SK-N-SH (cell line): ENCODE measurements around the gene NRG3. TPM values are rescaled to one million over a fixed set of nuclear protein-coding genes. Genes with fewer than 3 reads are reported as not detected.

Source experiments
- CTCF ChIA-PET: fragments of 300-600, 350-600 bp; formaldehyde crosslinking; extraction: SDS; loops from one replicate; lab custom pipeline; 2021; lab: Yijun Ruan, JAX
- POLR2A ChIA-PET: fragments of 350-600 bp; sonication (Branson Sonifier 250); formaldehyde crosslinking; extraction: SDS; loops from one replicate; lab custom pipeline; 2020; ENCODE audit warnings: antibody characterized with exemption, inconsistent platforms; lab: Yijun Ruan, JAX
- DNase-seq: peaks from one replicate; pipeline ENCODE4 v3.0.0; 2012
- H2AFZ ChIP-seq: fragments of 200-600 bp; sonication (generic); 2 replicates; pipeline ENCODE4 v1.8.1; 2016; ENCODE audit warnings: antibody characterized with exemption, mild to moderate bottlenecking, low read depth
- H3F3A ChIP-seq: fragments of 200-600 bp; sonication (generic); replicated peaks from 2 replicates; pipeline ENCODE3; 2016; ENCODE audit warnings: antibody characterized with exemption, mild to moderate bottlenecking; ENCODE audit not compliant: insufficient read depth
- H3K27ac ChIP-seq, 2 experiments: fragments of 200-500 bp in 1 of 2; fragments of 200-600 bp in 1 of 2; sonication (Bioruptor generic) in 1 of 2; sonication (generic), shearing (Covaris generic) in 1 of 2; 2 replicates each; pipeline versions ENCODE4 v1.5.1 to v1.6.1; 2014 to 2016; ENCODE audit warnings: low read depth in 2 of 2, inconsistent platforms in 1 of 2, low read length in 1 of 2, mild to moderate bottlenecking in 1 of 2, mixed read lengths in 1 of 2
- H3K27me3 ChIP-seq: fragments of 200-600 bp; sonication (generic), shearing (Covaris generic); 2 replicates; pipeline ENCODE4 v1.6.1; 2016; ENCODE audit warnings: mixed run types; ENCODE audit not compliant: insufficient read depth
- H3K36me3 ChIP-seq, 2 experiments: fragments of 200-500 bp in 1 of 2; fragments of 200-600 bp in 1 of 2; sonication (Bioruptor generic) in 1 of 2; sonication (generic) in 1 of 2; replicated peaks in 1 of 2; 2 replicates each; pipeline versions ENCODE3 to v1.5.1; 2014 to 2016; ENCODE audit warnings: low read length in 1 of 2, mild to moderate bottlenecking in 1 of 2; ENCODE audit not compliant: insufficient read depth in 2 of 2, control insufficient read depth in 1 of 2
- H3K4me1 ChIP-seq, 2 experiments: fragments of 200-500 bp in 1 of 2; fragments of 200-600 bp in 1 of 2; sonication (Bioruptor generic) in 1 of 2; sonication (generic), shearing (Covaris generic) in 1 of 2; 2 replicates each; pipeline versions ENCODE4 v1.5.1 to v1.6.1; 2014 to 2016; ENCODE audit warnings: low read depth in 1 of 2, low read length in 1 of 2, mixed run types in 1 of 2; ENCODE audit not compliant: insufficient read depth in 2 of 2, control insufficient read depth in 1 of 2
- H3K4me2 ChIP-seq: fragments of 200-600 bp; sonication (generic), shearing (Covaris generic); 2 replicates; pipeline ENCODE4 v1.6.1; 2017; ENCODE audit warnings: mixed run types
- H3K4me3 ChIP-seq, 2 experiments: fragments of 200-500 bp in 1 of 2; fragments of 200-600 bp in 1 of 2; sonication (Bioruptor generic) in 1 of 2; sonication (generic), shearing (Covaris generic) in 1 of 2; 2 replicates each; pipeline versions ENCODE4 v1.5.1 to v1.8.1; 2014 to 2016; ENCODE audit warnings: low read depth in 2 of 2, inconsistent platforms in 1 of 2, low read length in 1 of 2, mild to moderate bottlenecking in 1 of 2, mixed read lengths in 1 of 2, moderate library complexity in 1 of 2
- H3K79me2 ChIP-seq: fragments of 200-600 bp; sonication (generic); 2 replicates; pipeline ENCODE4 v1.8.1; 2017; ENCODE audit warnings: mild to moderate bottlenecking; ENCODE audit not compliant: insufficient read depth
- H3K9ac ChIP-seq: fragments of 200-600 bp; sonication (generic); 2 replicates; pipeline ENCODE4 v1.6.1; 2017; ENCODE audit warnings: mixed run types
- H3K9me2 ChIP-seq: fragments of 200-600 bp; sonication (generic); 2 replicates; pipeline ENCODE4 v1.6.1; 2017; ENCODE audit warnings: mixed run types
- H3K9me3 ChIP-seq: fragments of 200-600 bp; sonication (generic); 2 replicates; pipeline ENCODE4 v1.6.1; 2017; ENCODE audit warnings: mixed run types, mild to moderate bottlenecking, moderate library complexity
- H4K20me1 ChIP-seq: fragments of 200-600 bp; sonication (generic); 2 replicates; pipeline ENCODE4 v1.6.1; 2017; ENCODE audit warnings: mild to moderate bottlenecking, mixed run types; ENCODE audit not compliant: insufficient read depth
- MAX ChIP-seq: IDR thresholded peaks from 2 replicates; pipeline ENCODE4 v1.4.0; 2012; ENCODE audit warnings: low read depth
- MEF2A ChIP-seq: IDR thresholded peaks from 2 replicates; pipeline ENCODE4 v1.4.0; 2012; ENCODE audit warnings: low read depth, borderline replicate concordance
- REST ChIP-seq: IDR thresholded peaks from 2 replicates; pipeline ENCODE4 v1.6.1; 2012; ENCODE audit warnings: mild to moderate bottlenecking, low read depth, low read length, moderate library complexity
- RFX5 ChIP-seq: IDR thresholded peaks from 2 replicates; pipeline ENCODE4 v1.6.1; 2012; ENCODE audit warnings: mild to moderate bottlenecking, improper control_type of control experiment, low read length
- SMC3 ChIP-seq: IDR thresholded peaks from 2 replicates; pipeline ENCODE4 v1.6.1; 2012; ENCODE audit warnings: low read depth, low read length, improper control_type of control experiment
- TAF1 ChIP-seq: IDR thresholded peaks from 2 replicates; pipeline ENCODE4 v1.6.1; 2012; ENCODE audit warnings: low read depth, mild to moderate bottlenecking, low read length, moderate library complexity, borderline replicate concordance
- TCF12 ChIP-seq: IDR thresholded peaks from 2 replicates; pipeline ENCODE4 v1.4.0; 2012
- TEAD4 ChIP-seq: IDR thresholded peaks from 2 replicates; pipeline ENCODE4 v1.4.0; 2012; ENCODE audit warnings: mild to moderate bottlenecking, borderline replicate concordance; ENCODE audit not compliant: insufficient read depth
- USF1 ChIP-seq: IDR thresholded peaks from 2 replicates; pipeline ENCODE4 v1.4.0; 2012; ENCODE audit warnings: low read depth, borderline replicate concordance
- YY1 ChIP-seq: IDR thresholded peaks from 2 replicates; pipeline ENCODE4 v1.4.0; 2012; ENCODE audit warnings: low read depth, mild to moderate bottlenecking
- WGBS: methylation state at CpG from one replicate; pipeline ENCODE4 v1.1.6; 2017; ENCODE audit warnings: low lambda C conversion rate; 5-methylcytosine and 5-hydroxymethylcytosine counted together
- polyA plus RNA-seq, 3 experiments: library from polyadenylated mRNA; depleted of rRNA; stranded (reverse); fragments of >200 nt; gene quantifications; 2 replicates each; pipeline ENCODE4 v1.2.3, GENCODE V29; 2012

NRG3 gene
- polyA plus RNA-seq, 1 of the 3 experiments (the other 2 are of a cell fraction) = 0.03 TPM

- Histone ChIP-seq H3K9me3 (no peaks in the 10 kb centered on the region), H3K4me3 (no peak overlapping the region), H3K79me2 (no peaks in the 10 kb centered on the region), H3K9me2 (no peaks in the 10 kb centered on the region), H3K4me1 (peaks cover 0 to 5% of the 10 kb centered on the region in 2 experiments; a peak in 1 of 4 replicates), H3K27me3 (no peaks in the 10 kb centered on the region), H2AFZ (no peak overlapping the region), H3K27ac (no peak overlapping the region), H3K4me2 (no peak overlapping the region), H3F3A (no peaks in the 10 kb centered on the region), H3K36me3 (no peaks in the 10 kb centered on the region), H4K20me1 (no peaks in the 10 kb centered on the region), H3K9ac (no peak overlapping the region)
- no peak for TF ChIP-seq SMC3
- TF ChIP-seq REST = peak; percentile 50; the same call in 1 of the 2 replicates
- no peak for DNase-seq
- CTCF ChIA-PET = interaction anchor here (1.0 kb wide), 1 partner anchor 13 kb away, joined by 3 read pairs; no protein-coding TSS in a partner anchor
- WGBS = 51% methylated on average over 6 of the region's 6 CpGs
- POLR2A ChIA-PET = no interaction called here
These were observed 589.3 kb downstream of the NRG3 start for GRCh38 chr10:82464191-82464818.

- H3K4me1 ChIP-seq = peaks cover 0 to 5% of the 10 kb centered on the region in 2 experiments; a peak in 1 of 4 replicates
- 71% methylated on average over 5 of the region's 5 CpGs for WGBS
- H3K4me3 ChIP-seq = no peak overlapping the region
- H2AFZ ChIP-seq = no peak overlapping the region
- H3K9me2 ChIP-seq = no peaks in the 10 kb centered on the region
- no peak overlapping the region for H3K9ac ChIP-seq
- no peaks in the 10 kb centered on the region for H4K20me1 ChIP-seq
- no peak overlapping the region for H3K27ac ChIP-seq
- no peaks in the 10 kb centered on the region for H3F3A ChIP-seq
- no peaks in the 10 kb centered on the region for H3K27me3 ChIP-seq
- H3K79me2 ChIP-seq = no peaks in the 10 kb centered on the region
- POLR2A ChIA-PET = no interaction called here
- TF ChIP-seq TAF1 = no peak
- TF ChIP-seq MAX = no peak
- no peak for TF ChIP-seq RFX5
- no peak for TF ChIP-seq TCF12
- TF ChIP-seq YY1 = no peak
- no peak for TF ChIP-seq USF1
- no peak for TF ChIP-seq TEAD4
- no peak for TF ChIP-seq MEF2A
- H3K36me3 ChIP-seq = no peaks in the 10 kb centered on the region
- no peaks in the 10 kb centered on the region for H3K9me3 ChIP-seq
- DNase-seq = no peak
- no peak overlapping the region for H3K4me2 ChIP-seq
- CTCF ChIA-PET = no interaction called here
These were observed 590.0 kb downstream of the NRG3 start for GRCh38 chr10:82464966-82465365.
